Endodermal cell (in vitro differentiated cells): ENCODE results near the gene LHFPL3. TPM values are rescaled to one million over a fixed set of nuclear protein-coding genes. Genes with fewer than 3 reads are reported as not detected.

Experiments
- DNase-seq: peaks from one replicate; pipeline ENCODE4 v3.0.0-alpha.2; 2017
- H3K27ac ChIP-seq: 2 replicates; pipeline ENCODE4 v1.5.1; 2013; ENCODE audit warnings: mild to moderate bottlenecking, low read depth, low read length, moderate library complexity
- H3K27me3 ChIP-seq: 2 replicates; pipeline ENCODE4 v1.6.1; 2013; ENCODE audit warnings: mild to moderate bottlenecking, low read length, moderate library complexity; ENCODE audit not compliant: insufficient read depth, control insufficient read depth, poor library complexity, severe bottlenecking
- H3K36me3 ChIP-seq: 2 replicates; pipeline ENCODE4 v1.7.0; 2013; ENCODE audit warnings: mild to moderate bottlenecking, low read length, moderate library complexity; ENCODE audit not compliant: control insufficient read depth, insufficient read depth
- H3K4me1 ChIP-seq: one replicate; pipeline ENCODE4 v1.7.0; 2013; ENCODE audit warnings: low read length; ENCODE audit not compliant: control insufficient read depth, insufficient read depth
- H3K4me3 ChIP-seq: 2 replicates; pipeline ENCODE4 v1.5.1; 2013; ENCODE audit warnings: mild to moderate bottlenecking, low read length, moderate library complexity
- H3K9ac ChIP-seq: 2 replicates; pipeline ENCODE4 v1.6.1; 2013; ENCODE audit warnings: mild to moderate bottlenecking, low read length, moderate library complexity; ENCODE audit not compliant: poor library complexity, severe bottlenecking; ENCODE audit errors: extremely low read depth
- H3K9me3 ChIP-seq: 2 replicates; pipeline ENCODE4 v1.6.1; 2013; ENCODE audit warnings: mild to moderate bottlenecking, low read length, moderate library complexity; ENCODE audit not compliant: control insufficient read depth
- H3K27ac Mint-ChIP-seq: 2 replicates; pipeline ENCODE4 v1.8.0; 2020; ENCODE audit warnings: mixed read lengths
- H3K27me3 Mint-ChIP-seq: 2 replicates; pipeline ENCODE4 v1.8.0; 2021; ENCODE audit warnings: mild to moderate bottlenecking, mixed read lengths; ENCODE audit not compliant: insufficient read depth
- H3K36me3 Mint-ChIP-seq: 2 replicates; pipeline ENCODE4 v1.8.0; 2020; ENCODE audit warnings: low read depth, mixed read lengths
- H3K4me1 Mint-ChIP-seq: 2 replicates; pipeline ENCODE4 v1.8.0; 2020; ENCODE audit warnings: mixed read lengths
- H3K4me3 Mint-ChIP-seq: 2 replicates; pipeline ENCODE4 v1.8.0; 2020; ENCODE audit warnings: mild to moderate bottlenecking, moderate library complexity, mixed read lengths
- H3K9me3 Mint-ChIP-seq: 2 replicates; pipeline ENCODE4 v1.8.0; 2020; ENCODE audit warnings: mild to moderate bottlenecking, mixed read lengths
- WGBS, 2 experiments: methylation state at CpG; one replicate each; pipeline versions ENCODE4 v1.1.5 to v1.1.7; 2013; ENCODE audit warnings: missing lambda C conversion rate in 2 of 2, mixed read lengths in 1 of 2; ENCODE audit not compliant: insufficient coverage in 1 of 2, insufficient read length in 1 of 2; 5-methylcytosine and 5-hydroxymethylcytosine counted together
- total RNA-seq, 2 donors: library from RNA; stranded (reverse); fragmentation: NEBNext Ultra II Directional in 1 of 2; extraction: Animal tissue kit (Norgen Biotek cat#: 25700) in 1 of 2; gene quantifications; 2 replicates in 1 of 2; 3 replicates in 1 of 2; pipeline ENCODE4 v1.2.1, GENCODE V29; 2021
- TF ChIP-seq, protein P1 (sequence below): fragments of 200-600 bp; sonication (generic); conservative IDR thresholded peaks from 2 replicates; pipeline ENCODE4 v1.5.0; 2021; ENCODE audit warnings: antibody characterized with exemption, mild to moderate bottlenecking

The LHFPL3 gene
- total RNA-seq, 2 donors from 2014 or later: not detected

DNA sequence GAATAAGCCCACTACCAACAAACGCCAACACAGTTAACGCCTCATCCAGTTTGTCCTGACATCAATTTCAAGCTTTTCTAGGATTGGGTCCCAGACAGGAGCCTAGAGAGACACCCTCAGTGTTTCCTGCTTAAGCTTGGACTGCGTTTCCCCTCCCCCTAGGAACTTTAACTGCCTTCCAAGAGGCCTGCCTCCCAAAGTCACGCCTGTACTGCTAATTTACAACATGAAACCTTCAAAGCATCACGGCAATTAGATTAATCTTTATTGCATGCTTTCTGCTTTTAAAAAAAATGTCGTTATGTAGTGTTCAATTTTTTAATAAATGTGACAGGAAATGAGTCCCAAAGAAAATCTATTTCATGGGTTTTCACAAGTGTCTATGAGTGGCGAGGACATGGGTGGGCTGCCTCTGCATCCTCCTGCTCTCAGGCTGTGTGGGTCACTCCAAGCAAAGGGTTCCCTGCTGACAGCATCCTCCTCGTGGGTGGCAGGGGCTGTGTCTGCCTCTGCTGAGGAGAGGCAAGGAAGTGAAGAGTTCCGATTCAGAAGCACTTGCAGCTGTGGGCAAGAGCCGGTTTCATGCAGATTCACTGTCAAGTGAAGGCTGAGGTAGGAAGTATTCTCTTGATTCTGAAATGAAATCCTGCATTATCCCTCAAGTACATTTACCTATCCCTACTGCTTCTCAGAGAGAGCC is 492.6 kb downstream of the LHFPL3 start:
- H3K27me3 ChIP-seq: no peaks in the 10 kb centered on the region
- H3K4me3 Mint-ChIP-seq: no peak overlapping the region

DNA sequence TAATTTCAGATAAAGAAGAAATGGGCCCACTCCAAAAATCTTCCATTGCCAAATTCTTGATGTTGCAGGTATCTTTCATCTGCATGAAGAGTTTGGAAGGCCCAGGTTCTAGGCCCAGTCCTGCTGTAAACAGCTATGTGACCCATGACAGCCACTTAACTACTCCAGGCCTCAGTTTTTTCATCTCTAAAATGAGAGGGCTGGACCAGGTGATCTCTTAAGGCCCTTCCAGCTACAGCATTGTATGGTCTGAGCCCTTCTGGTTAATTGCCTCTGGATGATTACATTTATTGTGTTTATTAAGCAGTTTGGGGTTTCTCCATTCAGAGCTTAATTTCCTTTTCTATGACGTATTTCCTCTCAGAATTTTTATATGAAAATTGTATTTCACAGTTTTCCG is 494.8 kb downstream of the LHFPL3 start:
- TF ChIP-seq, protein P1, sequence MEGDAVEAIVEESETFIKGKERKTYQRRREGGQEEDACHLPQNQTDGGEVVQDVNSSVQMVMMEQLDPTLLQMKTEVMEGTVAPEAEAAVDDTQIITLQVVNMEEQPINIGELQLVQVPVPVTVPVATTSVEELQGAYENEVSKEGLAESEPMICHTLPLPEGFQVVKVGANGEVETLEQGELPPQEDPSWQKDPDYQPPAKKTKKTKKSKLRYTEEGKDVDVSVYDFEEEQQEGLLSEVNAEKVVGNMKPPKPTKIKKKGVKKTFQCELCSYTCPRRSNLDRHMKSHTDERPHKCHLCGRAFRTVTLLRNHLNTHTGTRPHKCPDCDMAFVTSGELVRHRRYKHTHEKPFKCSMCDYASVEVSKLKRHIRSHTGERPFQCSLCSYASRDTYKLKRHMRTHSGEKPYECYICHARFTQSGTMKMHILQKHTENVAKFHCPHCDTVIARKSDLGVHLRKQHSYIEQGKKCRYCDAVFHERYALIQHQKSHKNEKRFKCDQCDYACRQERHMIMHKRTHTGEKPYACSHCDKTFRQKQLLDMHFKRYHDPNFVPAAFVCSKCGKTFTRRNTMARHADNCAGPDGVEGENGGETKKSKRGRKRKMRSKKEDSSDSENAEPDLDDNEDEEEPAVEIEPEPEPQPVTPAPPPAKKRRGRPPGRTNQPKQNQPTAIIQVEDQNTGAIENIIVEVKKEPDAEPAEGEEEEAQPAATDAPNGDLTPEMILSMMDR: no peak
- Histone ChIP-seq H3K4me3 (no peak overlapping the region), H3K36me3 (no peaks in the 10 kb centered on the region), H3K27me3 (no peaks in the 10 kb centered on the region), H3K4me1 (no peaks in the 10 kb centered on the region), H3K9me3 (no peaks in the 10 kb centered on the region), H3K9ac (no peak overlapping the region), H3K27ac (no peak overlapping the region)
- no peaks in the 10 kb centered on the region for H3K9me3 Mint-ChIP-seq
- H3K27ac Mint-ChIP-seq: no peak overlapping the region
- no peak for DNase-seq
- 100% methylated on average over 2 of the region's 2 CpGs; no CpG with 5 or more reads in 1 of the 2 experiments for WGBS, 2 experiments
- no peak overlapping the region for H3K4me3 Mint-ChIP-seq
- H3K36me3 Mint-ChIP-seq: no peaks in the 10 kb centered on the region
- peaks cover 6% of the 10 kb centered on the region for H3K4me1 Mint-ChIP-seq
- no peaks in the 10 kb centered on the region for H3K27me3 Mint-ChIP-seq

More for the DNA sequence above, 492.6 kb downstream of the LHFPL3 start:
- DNase-seq: no peak
- no peaks in the 10 kb centered on the region for H3K4me1 ChIP-seq
- no peaks in the 10 kb centered on the region for H3K9me3 ChIP-seq
- Mint-ChIP-seq H3K27me3 (no peaks in the 10 kb centered on the region), H3K9me3 (no peaks in the 10 kb centered on the region), H3K27ac (no peak overlapping the region), H3K36me3 (no peaks in the 10 kb centered on the region), H3K4me1 (peaks cover 16% of the 10 kb centered on the region)
- no peaks in the 10 kb centered on the region for H3K36me3 ChIP-seq
- H3K27ac ChIP-seq: no peak overlapping the region
- WGBS, 2 experiments: 67 to 80% methylated on average over 6 to 9 of the region's 10 CpGs
- H3K9ac ChIP-seq: no peak overlapping the region
- TF ChIP-seq, protein P1: no peak
- no peak overlapping the region for H3K4me3 ChIP-seq

DNA sequence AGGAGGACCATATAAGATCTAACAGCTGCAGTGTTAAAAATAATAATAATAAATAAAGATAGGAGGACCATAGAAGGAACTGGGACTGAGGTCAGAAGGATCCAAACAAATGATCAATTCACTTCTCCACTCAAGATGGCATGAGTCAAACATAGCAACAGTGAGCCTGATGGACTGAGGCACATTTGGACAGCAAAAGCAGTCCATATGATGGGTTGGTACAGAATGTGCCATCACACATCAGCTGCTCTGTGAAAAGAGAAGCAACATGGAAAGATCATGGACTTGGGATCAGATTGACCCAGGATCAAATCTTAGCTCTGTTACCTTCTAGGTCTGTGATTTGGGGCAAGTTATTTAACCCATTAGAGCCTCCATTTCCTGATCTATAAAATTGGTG is 496.7 kb downstream of the LHFPL3 start:
- H3K4me3 ChIP-seq: no peak overlapping the region
- no peak overlapping the region for H3K9ac ChIP-seq
- H3K27me3 ChIP-seq: no peaks in the 10 kb centered on the region
- peak; percentile 16 for DNase-seq
- H3K4me1 Mint-ChIP-seq: no peaks in the 10 kb centered on the region
- no peaks in the 10 kb centered on the region for H3K9me3 ChIP-seq
- TF ChIP-seq, protein P1: no peak
- no peaks in the 10 kb centered on the region for H3K36me3 ChIP-seq
- no peaks in the 10 kb centered on the region for H3K27me3 Mint-ChIP-seq
- H3K27ac Mint-ChIP-seq: no peak overlapping the region
- no peaks in the 10 kb centered on the region for H3K4me1 ChIP-seq
- H3K4me3 Mint-ChIP-seq: no peak overlapping the region
- H3K27ac ChIP-seq: no peak overlapping the region
- no peaks in the 10 kb centered on the region for H3K36me3 Mint-ChIP-seq
- no peaks in the 10 kb centered on the region for H3K9me3 Mint-ChIP-seq
